K562 (cell line): Measurements from ENCODE around the gene TAF4. TPM values are rescaled to one million over a fixed set of nuclear protein-coding genes. Genes with fewer than 3 reads are reported as not detected.

Experiments used
- ATAC-seq: fragments of 200-7000 bp; cut with Tn5 transposase; 3 replicates; pipeline ENCODE4 v1.9.1; 2020; ENCODE audit warnings: moderate library complexity
- BruUV-seq: library from RNA; stranded (reverse); fragments of 400-500 nt; replicated peaks from 2 replicates; lab custom pipeline; 2021; lab: Mats Ljungman, UMichigan
- CTCF ChIA-PET: fragments of 300-600 bp; formaldehyde crosslinking; extraction: SDS; loops from one replicate; lab custom pipeline; 2021; ENCODE audit warnings: low intra/inter-chr PET ratio; lab: Yijun Ruan, JAX
- POLR2A ChIA-PET: fragments of 300-600, 350-650 bp; sonication (Branson Sonifier 250); formaldehyde crosslinking; extraction: SDS; loops from one replicate; lab custom pipeline; 2021; ENCODE audit warnings: antibody characterized with exemption, inconsistent platforms; lab: Yijun Ruan, JAX
- DNase-seq, 4 experiments: peaks; one replicate each; pipeline versions ENCODE4 v3.0.0 to v3.0.0-alpha.2; 2011 to 2018; ENCODE audit warnings: low spot score in 3 of 4, mixed read lengths in 3 of 4; ENCODE audit errors: extremely low read depth in 1 of 4
- FAIRE-seq: peaks from 2 replicates; lab custom pipeline; 2011; peaks lifted over from hg19 to GRCh38; lab: Jason Lieb, UNC
- H2AFZ ChIP-seq: 2 replicates; pipeline ENCODE4 v1.6.0; 2011; ENCODE audit warnings: low read depth, low read length, control low read depth, inconsistent platforms
- H3K27ac ChIP-seq: fragments of 200-600 bp; 3 replicates; pipeline ENCODE4 v1.8.0; 2011; ENCODE audit warnings: low read depth, mild to moderate bottlenecking, control low read depth, inconsistent platforms, low read length, moderate library complexity, mixed read lengths; ENCODE audit errors: extremely low read depth
- H3K27me3 ChIP-seq, 2 experiments: fragments of 300-600 bp in 1 of 2; 2 replicates in 1 of 2; 3 replicates in 1 of 2; pipeline versions ENCODE4 v1.6.0 to v1.8.0; 2011; ENCODE audit warnings: inconsistent platforms in 2 of 2, low read length in 2 of 2, mild to moderate bottlenecking in 1 of 2, mixed read lengths in 1 of 2, moderate library complexity in 1 of 2; ENCODE audit not compliant: control insufficient read depth in 2 of 2, insufficient read depth in 2 of 2
- H3K36me3 ChIP-seq: fragments of 300-600 bp; 3 replicates; pipeline ENCODE4 v1.8.0; 2011; ENCODE audit warnings: mild to moderate bottlenecking, low read length, inconsistent platforms; ENCODE audit not compliant: control insufficient read depth, insufficient read depth
- H3K4me1 ChIP-seq, 2 experiments: fragments of 200-600 bp in 1 of 2; replicated peaks in 1 of 2; 2 replicates in 1 of 2; 3 replicates in 1 of 2; pipeline versions ENCODE4 v1.5.1 to v1.8.0; 2011; ENCODE audit warnings: inconsistent platforms in 2 of 2, low read length in 2 of 2, mild to moderate bottlenecking in 1 of 2, mixed read lengths in 1 of 2, moderate library complexity in 1 of 2; ENCODE audit not compliant: control insufficient read depth in 2 of 2, insufficient read depth in 2 of 2
- H3K4me2 ChIP-seq: 2 replicates; pipeline ENCODE4 v1.6.1; 2011; ENCODE audit warnings: low read length, control low read depth, inconsistent platforms, mixed read lengths; ENCODE audit not compliant: insufficient read depth
- H3K4me3 ChIP-seq: fragments of 200-600 bp; sonication (generic), shearing (Covaris generic); 2 replicates; pipeline ENCODE4 v1.5.1; 2016; ENCODE audit warnings: control low read depth, inconsistent platforms
- H3K79me2 ChIP-seq: fragments of 200-600 bp; 3 replicates; pipeline ENCODE4 v1.8.0; 2011; ENCODE audit warnings: low read length, inconsistent platforms; ENCODE audit not compliant: control insufficient read depth, insufficient read depth
- H3K9ac ChIP-seq, 2 experiments: 2 replicates each; pipeline versions ENCODE4 v1.6.0 to v1.6.1; 2011; ENCODE audit warnings: low read depth in 2 of 2, low read length in 2 of 2, control low read depth in 1 of 2, inconsistent platforms in 1 of 2, mild to moderate bottlenecking in 1 of 2, mixed read lengths in 1 of 2; ENCODE audit not compliant: insufficient read depth in 1 of 2
- H3K9me1 ChIP-seq: one replicate; pipeline ENCODE4 v1.6.0; 2011; ENCODE audit warnings: inconsistent platforms, mild to moderate bottlenecking, low read length, moderate library complexity; ENCODE audit not compliant: control insufficient read depth, insufficient read depth
- H3K9me3 ChIP-seq: replicated peaks from 2 replicates; pipeline ENCODE4 v1.5.1; 2011; ENCODE audit warnings: low read depth, low read length, inconsistent platforms; ENCODE audit not compliant: control insufficient read depth, insufficient read depth
- H4K20me1 ChIP-seq: replicated peaks from 2 replicates; pipeline ENCODE4 v1.6.1; 2011; ENCODE audit warnings: low read length, inconsistent platforms, mixed read lengths; ENCODE audit not compliant: control insufficient read depth, insufficient read depth
- BRD9 ChIP-seq: fragments of 450-650 bp; IDR thresholded peaks from 2 replicates; pipeline ENCODE4 v1.6.1; 2018; ENCODE audit warnings: low read depth; ENCODE audit not compliant: partially characterized antibody
- CBX2 ChIP-seq: fragments of 200-600 bp; sonication (generic); IDR thresholded peaks from one replicate; pipeline ENCODE4 v1.6.1; 2012; ENCODE audit warnings: mild to moderate bottlenecking, low read length, inconsistent platforms; ENCODE audit not compliant: insufficient read depth, poor library complexity, severe bottlenecking
- KLF1 ChIP-seq: fragments of 450-650 bp; IDR thresholded peaks from 2 replicates; pipeline ENCODE4 v1.6.1; 2016; ENCODE audit warnings: missing genetic modification characterization, missing compliant biosample characterization
- MAFG ChIP-seq: fragments of 450-650 bp; conservative IDR thresholded peaks from 2 replicates; pipeline ENCODE4 v1.6.1; 2016; ENCODE audit warnings: missing genetic modification characterization, missing compliant biosample characterization
- MTA1 ChIP-seq: fragments of 450-650 bp; IDR thresholded peaks from 2 replicates; pipeline ENCODE4 v1.6.1; 2017; ENCODE audit warnings: borderline replicate concordance
- RFX5 ChIP-seq: IDR thresholded peaks from 2 replicates; pipeline ENCODE4 v1.6.1; 2011; ENCODE audit warnings: low read depth, mild to moderate bottlenecking, improper control_type of control experiment, low read length
- SUPT5H ChIP-seq: fragments of 450-650 bp; IDR thresholded peaks from 2 replicates; pipeline ENCODE4 v1.6.1; 2016
- ZNF124 ChIP-seq: sonication (generic); formaldehyde crosslinking; IDR thresholded peaks from 2 replicates; pipeline ENCODE4 v1.8.1; 2022; ENCODE audit warnings: missing genetic modification reagents
- WGBS: fragments of 100-300 bp; shearing (Covaris generic); methylation state at CpG from one replicate; pipeline ENCODE4 v1.1.6; 2016; ENCODE audit warnings: low coverage, mixed read lengths; ENCODE audit not compliant: insufficient coverage; ENCODE audit errors: missing lambda C conversion rate; 5-methylcytosine and 5-hydroxymethylcytosine counted together
- in situ Hi-C: fragments of 300-500 bp; cut with MboI; formaldehyde crosslinking; loops from 4 replicates; pipeline ENCODE4 v1.15.0; 2018; ENCODE audit warnings: inconsistent platforms, mixed read lengths
- intact Hi-C: fragments of 100-400 bp; cut with micrococcal nuclease; formaldehyde crosslinking; loops from 2 replicates; pipeline ENCODE4 v1.14.2; 2022
- polyA plus RNA-seq, 8 experiments: library from polyadenylated mRNA; depleted of rRNA in 4 of 8; stranded (reverse) in 5 of 8; unstranded in 3 of 8; fragments of >200 nt; fragmentation: Nextera tagmentation in 2 of 8; fragmentation: Illumina TruSeq in 1 of 8; extraction: Ambion mirVana in 2 of 8; extraction: Trizol in 1 of 8; gene quantifications; 2 replicates each; pipeline versions ENCODE4 v1.2.1 to v1.2.3, GENCODE V29; 2011 to 2014; ENCODE audit warnings: inconsistent platforms in 1 of 8, missing spikeins in 1 of 8
- total RNA-seq, 7 experiments: library from RNA; depleted of rRNA in 6 of 7; stranded (reverse); fragments of >200 nt in 6 of 7; fragmentation: Illumina TruSeq in 2 of 7; extraction: Trizol in 2 of 7; gene quantifications; 2 replicates each; pipeline versions ENCODE4 v1.2.1 to v1.2.3, GENCODE V29; 2011 to 2021; ENCODE audit warnings: low replicate concordance in 1 of 7
- TF ChIP-seq, protein P1 (sequence below): fragments of 250-450 bp; sonication (Bioruptor Pico); IDR thresholded peaks from 2 replicates; pipeline ENCODE4 v1.5.0; 2022; ENCODE audit warnings: mild to moderate bottlenecking
- TF ChIP-seq, protein P2 (sequence below): sonication (generic); formaldehyde crosslinking; IDR thresholded peaks from 2 replicates; pipeline ENCODE4 v1.8.1; 2023; ENCODE audit warnings: mild to moderate bottlenecking, missing genetic modification reagents, moderate library complexity
- TF ChIP-seq, protein P3 (sequence below): sonication (generic); formaldehyde crosslinking; IDR thresholded peaks from 2 replicates; pipeline ENCODE4 v1.4.0; 2020; ENCODE audit warnings: mild to moderate bottlenecking, missing genetic modification reagents

Gene TAF4
- total and polyA plus RNA-seq, 9 of the 15 experiments (the other 6 are each of a cell fraction or from before 2014, with no cell fraction given) = 0.44 to 28.3 (median 5.6) TPM

DNA sequence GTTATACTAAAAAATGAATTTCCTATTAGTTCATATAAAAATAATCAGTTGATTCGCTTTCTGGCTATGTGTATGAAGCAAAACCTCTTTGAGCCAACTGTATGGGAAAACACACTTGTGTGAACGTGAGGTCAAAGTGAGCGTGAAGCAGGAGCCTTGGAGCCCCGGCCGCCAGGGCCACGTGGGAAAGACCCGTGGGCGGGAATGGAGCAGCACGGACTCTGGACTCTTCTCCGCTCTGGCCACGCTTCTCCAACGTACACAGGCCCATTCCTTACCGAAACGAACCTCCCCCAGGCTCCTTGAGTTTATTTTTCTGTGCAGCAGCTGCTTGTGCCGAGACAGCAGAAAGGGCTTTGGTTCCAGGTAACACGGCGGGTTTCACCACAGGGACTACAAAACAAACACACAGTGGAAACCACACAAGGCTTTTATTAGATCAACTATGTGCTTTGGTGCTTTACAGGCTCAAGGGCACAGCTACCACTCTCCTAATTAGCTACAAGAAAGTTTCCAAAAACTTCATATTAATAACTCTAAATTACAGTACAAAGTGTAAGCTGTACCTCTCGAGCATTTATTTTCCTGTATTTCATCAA lies 62.7 kb downstream of the TAF4 start:
- H3K9me3 ChIP-seq = no peaks in the 10 kb centered on the region
- in situ Hi-C loops = no loop called here
- no peaks in the 10 kb centered on the region for H4K20me1 ChIP-seq
- H3K9ac ChIP-seq = no peak overlapping the region
- no peaks in the 10 kb centered on the region for H3K9me1 ChIP-seq
- TF ChIP-seq SUPT5H (no peak), BRD9 (no peak), CBX2 (no peak), MTA1 (no peak), MAFG (no peak), RFX5 (no peak), KLF1 (tag) (no peak), ZNF124 (CRISPR knock-in tag) (no peak)
- TF ChIP-seq, protein P1, sequence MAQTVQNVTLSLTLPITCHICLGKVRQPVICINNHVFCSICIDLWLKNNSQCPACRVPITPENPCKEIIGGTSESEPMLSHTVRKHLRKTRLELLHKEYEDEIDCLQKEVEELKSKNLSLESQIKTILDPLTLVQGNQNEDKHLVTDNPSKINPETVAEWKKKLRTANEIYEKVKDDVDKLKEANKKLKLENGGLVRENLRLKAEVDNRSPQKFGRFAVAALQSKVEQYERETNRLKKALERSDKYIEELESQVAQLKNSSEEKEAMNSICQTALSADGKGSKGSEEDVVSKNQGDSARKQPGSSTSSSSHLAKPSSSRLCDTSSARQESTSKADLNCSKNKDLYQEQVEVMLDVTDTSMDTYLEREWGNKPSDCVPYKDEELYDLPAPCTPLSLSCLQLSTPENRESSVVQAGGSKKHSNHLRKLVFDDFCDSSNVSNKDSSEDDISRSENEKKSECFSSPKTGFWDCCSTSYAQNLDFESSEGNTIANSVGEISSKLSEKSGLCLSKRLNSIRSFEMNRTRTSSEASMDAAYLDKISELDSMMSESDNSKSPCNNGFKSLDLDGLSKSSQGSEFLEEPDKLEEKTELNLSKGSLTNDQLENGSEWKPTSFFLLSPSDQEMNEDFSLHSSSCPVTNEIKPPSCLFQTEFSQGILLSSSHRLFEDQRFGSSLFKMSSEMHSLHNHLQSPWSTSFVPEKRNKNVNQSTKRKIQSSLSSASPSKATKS = no peak
- TF ChIP-seq, protein P2, sequence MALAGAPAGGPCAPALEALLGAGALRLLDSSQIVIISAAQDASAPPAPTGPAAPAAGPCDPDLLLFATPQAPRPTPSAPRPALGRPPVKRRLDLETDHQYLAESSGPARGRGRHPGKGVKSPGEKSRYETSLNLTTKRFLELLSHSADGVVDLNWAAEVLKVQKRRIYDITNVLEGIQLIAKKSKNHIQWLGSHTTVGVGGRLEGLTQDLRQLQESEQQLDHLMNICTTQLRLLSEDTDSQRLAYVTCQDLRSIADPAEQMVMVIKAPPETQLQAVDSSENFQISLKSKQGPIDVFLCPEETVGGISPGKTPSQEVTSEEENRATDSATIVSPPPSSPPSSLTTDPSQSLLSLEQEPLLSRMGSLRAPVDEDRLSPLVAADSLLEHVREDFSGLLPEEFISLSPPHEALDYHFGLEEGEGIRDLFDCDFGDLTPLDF (CRISPR knock-in tag) = no peak
- TF ChIP-seq, protein P3, sequence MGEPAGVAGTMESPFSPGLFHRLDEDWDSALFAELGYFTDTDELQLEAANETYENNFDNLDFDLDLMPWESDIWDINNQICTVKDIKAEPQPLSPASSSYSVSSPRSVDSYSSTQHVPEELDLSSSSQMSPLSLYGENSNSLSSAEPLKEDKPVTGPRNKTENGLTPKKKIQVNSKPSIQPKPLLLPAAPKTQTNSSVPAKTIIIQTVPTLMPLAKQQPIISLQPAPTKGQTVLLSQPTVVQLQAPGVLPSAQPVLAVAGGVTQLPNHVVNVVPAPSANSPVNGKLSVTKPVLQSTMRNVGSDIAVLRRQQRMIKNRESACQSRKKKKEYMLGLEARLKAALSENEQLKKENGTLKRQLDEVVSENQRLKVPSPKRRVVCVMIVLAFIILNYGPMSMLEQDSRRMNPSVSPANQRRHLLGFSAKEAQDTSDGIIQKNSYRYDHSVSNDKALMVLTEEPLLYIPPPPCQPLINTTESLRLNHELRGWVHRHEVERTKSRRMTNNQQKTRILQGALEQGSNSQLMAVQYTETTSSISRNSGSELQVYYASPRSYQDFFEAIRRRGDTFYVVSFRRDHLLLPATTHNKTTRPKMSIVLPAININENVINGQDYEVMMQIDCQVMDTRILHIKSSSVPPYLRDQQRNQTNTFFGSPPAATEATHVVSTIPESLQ (CRISPR knock-in tag) = no peak
- ATAC-seq = no peak
- BruUV-seq = no TSS peak
- H3K4me2 ChIP-seq = no peak overlapping the region
- no peak overlapping the region for H2AFZ ChIP-seq
- intact Hi-C loops = no loop called here
- H3K27me3 ChIP-seq = no peaks in the 10 kb centered on the region
- H3K36me3 ChIP-seq = peaks cover 93% of the 10 kb centered on the region; the same call in 2 of the 3 replicates
- POLR2A ChIA-PET = interaction anchor here (0.6 kb wide), 1 partner anchor 13 kb away, joined by 3 read pairs; no protein-coding TSS in a partner anchor
- H3K79me2 ChIP-seq = no peaks in the 10 kb centered on the region
- no peak overlapping the region for H3K27ac ChIP-seq
- H3K4me3 ChIP-seq = no peak overlapping the region
- FAIRE-seq = no peak
- CTCF ChIA-PET = no interaction called here
- H3K4me1 ChIP-seq = no peaks in the 10 kb centered on the region; a peak in 1 of 5 replicates
- no peak for DNase-seq
- 96% methylated on average over 17 of the region's 18 CpGs for WGBS
